Measurements from ENCODE around the gene EHD1. TPM values are rescaled to one million over a fixed set of nuclear protein-coding genes. Genes with fewer than 3 reads are reported as not detected.

EHD1 gene
- total and polyA plus RNA-seq, 2 experiments from 2014 or later: 55.2 to 90.2 TPM

DNA sequence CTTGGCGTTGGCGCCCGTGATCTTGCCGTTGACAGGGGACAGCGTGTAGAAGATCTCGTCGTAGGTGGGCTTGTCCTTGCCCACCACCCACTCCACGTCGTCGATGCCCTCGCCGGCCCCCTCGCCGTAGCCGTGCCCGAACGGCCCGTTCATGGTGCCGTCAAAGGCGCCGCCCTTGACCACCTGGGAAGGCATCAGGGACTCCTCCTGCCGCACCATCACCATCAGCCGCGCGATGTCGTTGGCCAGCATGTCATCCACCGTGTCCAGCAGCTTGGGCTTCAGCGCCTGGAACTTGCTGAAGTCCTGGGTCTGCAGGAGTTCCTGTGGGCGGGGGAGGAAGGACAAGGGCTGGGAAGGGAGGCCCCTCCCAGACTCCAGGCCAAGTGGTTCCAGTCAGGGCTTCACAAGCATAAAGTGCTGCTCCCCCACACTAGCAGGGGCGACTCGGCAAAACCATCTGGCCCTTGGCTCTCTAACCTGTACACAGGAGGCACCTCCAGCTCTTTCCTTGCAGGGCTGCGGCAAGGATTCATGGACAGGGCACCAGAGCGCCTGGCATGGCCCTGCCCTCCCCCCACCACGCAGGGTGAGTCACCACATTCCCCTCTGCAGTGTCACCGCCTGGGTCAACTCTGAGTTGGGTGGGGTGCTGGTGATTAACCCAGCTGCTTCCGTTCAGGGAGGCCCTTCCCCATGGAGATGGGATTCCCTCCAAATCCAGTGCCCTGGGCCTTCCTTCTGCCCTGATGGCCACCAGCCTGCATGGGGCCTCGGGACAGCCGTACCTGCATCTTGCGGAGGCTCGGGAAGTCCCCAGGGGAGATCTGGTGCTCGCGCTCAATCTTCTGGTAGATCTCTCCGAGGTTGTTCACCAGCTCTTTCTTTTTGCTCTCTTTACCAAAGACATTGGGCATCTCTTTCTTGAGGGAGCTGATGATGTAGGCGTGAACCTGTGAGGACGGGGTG lies 23.6 kb downstream of the EHD1 start:
- whole genome bisulfite sequencing, 2 experiments (ENCODE audit: low coverage in 1 of 2, low lambda C conversion rate in 2 of 2, missing lambda C conversion rate in 2 of 2): 48 to 51% methylated on average over 43 to 45 of the region's 45 CpGs
- Histone ChIP-seq H4K20me1 (ENCODE audit: insufficient read depth) (no peaks in the 10 kb centered on the region), H3K36me3 (ENCODE audit: low read depth) (peaks cover 22% of the 10 kb centered on the region), H3K4me3 (peak overlapping the region; percentile 23), H3K27me3 (replicated peaks; ENCODE audit: insufficient read depth) (no peaks in the 10 kb centered on the region), H3K27ac (peak overlapping the region; percentile 83), H3K9ac (peak overlapping the region; percentile 49), H3K79me2 (ENCODE audit: insufficient read depth) (peaks cover 55% of the 10 kb centered on the region), H3K4me2 (ENCODE audit: unreplicated experiment) (peak overlapping the region; percentile 55), H3K9me2 (ENCODE audit: insufficient read depth) (no peaks in the 10 kb centered on the region), H3K9me3 (ENCODE audit: low read depth) (no peaks in the 10 kb centered on the region), H3K4me1 (ENCODE audit: insufficient read depth) (peaks cover 46% of the 10 kb centered on the region), H3F3A (ENCODE audit: insufficient read depth) (peaks cover 14% of the 10 kb centered on the region; the same call in 1 of the 2 replicates), H2AFZ (no peak overlapping the region)
- in situ Hi-C loops (cut with MboI): no loop called here
- DNase-seq: peak; percentile 97
- TF ChIP-seq EZH2phosphoT487 (IDR thresholded peaks at IDR 0.05; ENCODE audit: insufficient read depth, low read depth) (no peak), EZH2 (IDR thresholded peaks at IDR 0.05; ENCODE audit: insufficient read depth, poor library complexity, severe bottlenecking) (no peak)

GRCh38 chr11:64854157-64854533 lies 24.3 kb downstream of the EHD1 start:
- H3K9me3 ChIP-seq (ENCODE audit: low read depth): no peaks in the 10 kb centered on the region
- TF ChIP-seq EZH2phosphoT487 (IDR thresholded peaks at IDR 0.05; ENCODE audit: insufficient read depth, low read depth): no peak
- TF ChIP-seq EZH2 (IDR thresholded peaks at IDR 0.05; ENCODE audit: insufficient read depth, poor library complexity, severe bottlenecking): no peak
- peak overlapping the region; percentile 22; the same call in 1 of the 2 replicates for H3K9ac ChIP-seq
- peaks cover 15% of the 10 kb centered on the region for H3K36me3 ChIP-seq (ENCODE audit: low read depth)
- H3K4me1 ChIP-seq (ENCODE audit: insufficient read depth): peaks cover 46% of the 10 kb centered on the region
- peak overlapping the region; percentile 17 for H3K4me2 ChIP-seq (ENCODE audit: unreplicated experiment)
- WGBS, 2 experiments (ENCODE audit: low coverage in 1 of 2, low lambda C conversion rate in 2 of 2, missing lambda C conversion rate in 2 of 2): 89 to 93% methylated on average over 25 of the region's 25 CpGs
- no peaks in the 10 kb centered on the region for H4K20me1 ChIP-seq (ENCODE audit: insufficient read depth)
- H3K79me2 ChIP-seq (ENCODE audit: insufficient read depth): peaks cover 49% of the 10 kb centered on the region
- no peak overlapping the region for H3K4me3 ChIP-seq
- no peak overlapping the region for H2AFZ ChIP-seq
- no peaks in the 10 kb centered on the region for H3K9me2 ChIP-seq (ENCODE audit: insufficient read depth)
- DNase-seq: no peak
- no peaks in the 10 kb centered on the region for H3K27me3 ChIP-seq (replicated peaks; ENCODE audit: insufficient read depth)
- in situ Hi-C loops (cut with MboI): no loop called here
- H3F3A ChIP-seq (ENCODE audit: insufficient read depth): peaks cover 14% of the 10 kb centered on the region; the same call in 1 of the 2 replicates
- peak overlapping the region; percentile 83 for H3K27ac ChIP-seq

DNA sequence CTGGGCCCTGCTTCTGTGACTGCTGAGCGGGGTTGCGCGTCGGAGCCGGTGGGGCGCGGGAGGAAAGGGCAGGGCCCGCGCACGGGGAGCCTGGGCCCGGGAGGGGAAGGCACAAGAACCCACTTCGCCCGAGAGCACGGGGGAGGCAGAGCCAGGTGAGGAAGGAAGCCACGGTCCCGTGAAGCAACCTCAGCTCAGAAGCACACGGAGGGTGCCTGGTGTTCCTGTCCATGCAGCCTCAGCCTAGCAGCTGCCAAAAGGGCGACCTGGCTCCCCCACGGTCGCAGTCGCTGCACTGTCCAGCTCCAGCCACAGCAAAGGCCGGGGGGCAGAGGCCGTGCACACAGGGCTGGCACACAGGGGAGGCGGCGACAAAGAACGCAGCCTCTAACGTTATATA lies 24.7 kb downstream of the EHD1 start:
- no peak for DNase-seq
- H3K9me2 ChIP-seq (ENCODE audit: insufficient read depth): no peaks in the 10 kb centered on the region
- H3K9me3 ChIP-seq (ENCODE audit: low read depth): no peaks in the 10 kb centered on the region
- no peak overlapping the region for H3K9ac ChIP-seq
- no peaks in the 10 kb centered on the region for H4K20me1 ChIP-seq (ENCODE audit: insufficient read depth)
- H3K27ac ChIP-seq: no peak overlapping the region
- no peak overlapping the region for H2AFZ ChIP-seq
- WGBS, 2 experiments (ENCODE audit: low coverage in 1 of 2, low lambda C conversion rate in 2 of 2, missing lambda C conversion rate in 2 of 2): 89 to 90% methylated on average over 17 to 27 of the region's 27 CpGs
- peaks cover 14% of the 10 kb centered on the region; the same call in 1 of the 2 replicates for H3F3A ChIP-seq (ENCODE audit: insufficient read depth)
- peaks cover 44% of the 10 kb centered on the region for H3K79me2 ChIP-seq (ENCODE audit: insufficient read depth)
- in situ Hi-C loops (cut with MboI): no loop called here
- peaks cover 14% of the 10 kb centered on the region for H3K36me3 ChIP-seq (ENCODE audit: low read depth)
- peaks cover 46% of the 10 kb centered on the region for H3K4me1 ChIP-seq (ENCODE audit: insufficient read depth)
- no peaks in the 10 kb centered on the region for H3K27me3 ChIP-seq (replicated peaks; ENCODE audit: insufficient read depth)
- no peak overlapping the region for H3K4me2 ChIP-seq (ENCODE audit: unreplicated experiment)
- no peak overlapping the region for H3K4me3 ChIP-seq
- TF ChIP-seq EZH2phosphoT487 (IDR thresholded peaks at IDR 0.05; ENCODE audit: insufficient read depth, low read depth): no peak
- no peak for TF ChIP-seq EZH2 (IDR thresholded peaks at IDR 0.05; ENCODE audit: insufficient read depth, poor library complexity, severe bottlenecking)

GRCh38 chr11:64852804-64853509 lies 25.5 kb downstream of the EHD1 start:
- peaks cover 20% of the 10 kb centered on the region; the same call in 1 of the 2 replicates for H3F3A ChIP-seq (ENCODE audit: insufficient read depth)
- no peak overlapping the region for H3K9ac ChIP-seq
- DNase-seq: no peak
- no peaks in the 10 kb centered on the region for H4K20me1 ChIP-seq (ENCODE audit: insufficient read depth)
- H3K4me1 ChIP-seq (ENCODE audit: insufficient read depth): peaks cover 46% of the 10 kb centered on the region
- H3K4me2 ChIP-seq (ENCODE audit: unreplicated experiment): no peak overlapping the region
- no peaks in the 10 kb centered on the region for H3K27me3 ChIP-seq (replicated peaks; ENCODE audit: insufficient read depth)
- no peak for TF ChIP-seq EZH2 (IDR thresholded peaks at IDR 0.05; ENCODE audit: insufficient read depth, poor library complexity, severe bottlenecking)
- no peak for TF ChIP-seq EZH2phosphoT487 (IDR thresholded peaks at IDR 0.05; ENCODE audit: insufficient read depth, low read depth)
- no peaks in the 10 kb centered on the region for H3K9me3 ChIP-seq (ENCODE audit: low read depth)
- peaks cover 14% of the 10 kb centered on the region for H3K36me3 ChIP-seq (ENCODE audit: low read depth)
- no peaks in the 10 kb centered on the region for H3K9me2 ChIP-seq (ENCODE audit: insufficient read depth)
- no peak overlapping the region for H3K27ac ChIP-seq
- no peak overlapping the region for H2AFZ ChIP-seq
- in situ Hi-C loops (cut with MboI): no loop called here
- H3K79me2 ChIP-seq (ENCODE audit: insufficient read depth): peaks cover 37% of the 10 kb centered on the region
- 91 to 96% methylated on average over 20 to 24 of the region's 24 CpGs for WGBS, 2 experiments (ENCODE audit: low coverage in 1 of 2, low lambda C conversion rate in 2 of 2, missing lambda C conversion rate in 2 of 2)
- no peak overlapping the region for H3K4me3 ChIP-seq

Measured in GM23248 (cell line).